ENCODE measurements around the gene JPT1. TPM values are rescaled to one million over a fixed set of nuclear protein-coding genes. Genes with fewer than 3 reads are reported as not detected.

JPT1 gene
- total RNA-seq, 1 experiment from 2014 or later, result 265 TPM

GRCh38 chr17:75109407-75110233, 44.7 kb downstream of the JPT1 start, which contains the start of gene ARMC7:
ARMC7 (plus strand) TSS chr17:75109969; CDS start chr17:75110289, 320 bp downstream.
- Histone ChIP-seq H4K8ac (replicated peaks; ENCODE audit: insufficient read length, low read depth, low read length) (no peak within 1 kb of the TSS), H3K56ac (ENCODE audit: insufficient read length, low read depth, low read length) (no peak within 1 kb of the TSS), H3K9ac (ENCODE audit: extremely low read depth, insufficient read length, low read length) (peak within 1 kb of the TSS; percentile 11), H3K27ac (ENCODE audit: insufficient read length, low read depth, low read length) (no peak within 1 kb of the TSS), H3K4ac (ENCODE audit: low read depth, low read length) (no peak within 1 kb of the TSS), H4K20me1 (ENCODE audit: control insufficient read depth, insufficient read depth, insufficient read length) (no peaks in the 10 kb centered on the region), H2BK120ac (ENCODE audit: low read depth, low read length, poor library complexity, severe bottlenecking) (no peak within 1 kb of the TSS), H2BK20ac (ENCODE audit: low read depth, low read length, poor library complexity, severe bottlenecking) (no peak within 1 kb of the TSS), H2BK5ac (ENCODE audit: insufficient read length, low read length) (no peak within 1 kb of the TSS), H3K27me3 (ENCODE audit: insufficient read depth, low read length) (no peaks in the 10 kb centered on the region), H3K23ac (ENCODE audit: insufficient read length, low read depth, low read length) (no peak within 1 kb of the TSS), H3K18ac (ENCODE audit: insufficient read length, low read depth, low read length) (no peak within 1 kb of the TSS), H2AK5ac (ENCODE audit: insufficient read length, low read length) (no peak within 1 kb of the TSS), H3T11ph (ENCODE audit: low read length) (no peak within 1 kb of the TSS), H3K4me1 (ENCODE audit: insufficient read depth, low read length) (no peaks in the 10 kb centered on the region), H3K23me2 (ENCODE audit: insufficient read length, low read depth, low read length, poor library complexity, severe bottlenecking) (peaks cover 7% of the 10 kb centered on the region), H4K5ac (ENCODE audit: insufficient read length, low read depth, low read length) (no peak within 1 kb of the TSS), H2BK15ac (ENCODE audit: low read depth, low read length) (no peak within 1 kb of the TSS), H3K9me3 (ENCODE audit: control insufficient read depth, low read depth, low read length) (no peaks in the 10 kb centered on the region), H2AFZ (ENCODE audit: low read length) (no peak within 1 kb of the TSS), H3K79me2 (ENCODE audit: insufficient read depth, low read length) (no peaks in the 10 kb centered on the region), H3K79me1 (ENCODE audit: insufficient read depth, low read depth, low read length, poor library complexity, severe bottlenecking) (no peaks in the 10 kb centered on the region), H4K91ac (ENCODE audit: insufficient read length, low read depth, low read length) (no peak within 1 kb of the TSS), H2BK12ac (ENCODE audit: insufficient read length, low read depth, low read length) (no peak within 1 kb of the TSS), H3K4me2 (ENCODE audit: insufficient read depth, insufficient read length, low read length) (peak within 1 kb of the TSS; percentile 50), H3K14ac (ENCODE audit: insufficient read depth, low read length) (no peak within 1 kb of the TSS)
- Mint-ChIP-seq H3K9me3 (no peaks in the 10 kb centered on the region), H3K36me3 (ENCODE audit: insufficient read depth in 1 of 3, low read depth in 3 of 3) (peaks cover 6 to 24% (median 24%) of the 10 kb centered on the region in 3 experiments; a peak in 6 of 7 replicates), H3K27ac (peak within 1 kb of the TSS; percentile 79 to 97 (median 96); a peak in 5 of 7 replicates), H3K4me3 (peak within 1 kb of the TSS; percentile 90 to 93), H3K27me3 (ENCODE audit: low read depth) (peaks cover 5% of the 10 kb centered on the region), H3K4me1 (peaks cover 26 to 30% of the 10 kb centered on the region in 2 experiments)
- peak; percentile 95 for DNase-seq
- WGBS (ENCODE audit: extremely low coverage, insufficient read length, low lambda C conversion rate), result no CpG with 5 or more reads among the region's 68 CpGs
- TF ChIP-seq, protein P1, sequence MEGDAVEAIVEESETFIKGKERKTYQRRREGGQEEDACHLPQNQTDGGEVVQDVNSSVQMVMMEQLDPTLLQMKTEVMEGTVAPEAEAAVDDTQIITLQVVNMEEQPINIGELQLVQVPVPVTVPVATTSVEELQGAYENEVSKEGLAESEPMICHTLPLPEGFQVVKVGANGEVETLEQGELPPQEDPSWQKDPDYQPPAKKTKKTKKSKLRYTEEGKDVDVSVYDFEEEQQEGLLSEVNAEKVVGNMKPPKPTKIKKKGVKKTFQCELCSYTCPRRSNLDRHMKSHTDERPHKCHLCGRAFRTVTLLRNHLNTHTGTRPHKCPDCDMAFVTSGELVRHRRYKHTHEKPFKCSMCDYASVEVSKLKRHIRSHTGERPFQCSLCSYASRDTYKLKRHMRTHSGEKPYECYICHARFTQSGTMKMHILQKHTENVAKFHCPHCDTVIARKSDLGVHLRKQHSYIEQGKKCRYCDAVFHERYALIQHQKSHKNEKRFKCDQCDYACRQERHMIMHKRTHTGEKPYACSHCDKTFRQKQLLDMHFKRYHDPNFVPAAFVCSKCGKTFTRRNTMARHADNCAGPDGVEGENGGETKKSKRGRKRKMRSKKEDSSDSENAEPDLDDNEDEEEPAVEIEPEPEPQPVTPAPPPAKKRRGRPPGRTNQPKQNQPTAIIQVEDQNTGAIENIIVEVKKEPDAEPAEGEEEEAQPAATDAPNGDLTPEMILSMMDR (conservative IDR thresholded peaks at IDR 0.05), result no peak

Data from H9 (cell line).